NCI-H69 (cell line): ENCODE results near the gene BZW1.
"Not testable (repeated sequence)": the region's sequence is repeated elsewhere in the genome, so short reads cannot be mapped to it uniquely, and the experiment has no call there.

Experiments
- DNase-seq: peaks from one replicate; lab custom pipeline; 2025; lab: John Stamatoyannopoulos, UW

Gene BZW1

DNA sequence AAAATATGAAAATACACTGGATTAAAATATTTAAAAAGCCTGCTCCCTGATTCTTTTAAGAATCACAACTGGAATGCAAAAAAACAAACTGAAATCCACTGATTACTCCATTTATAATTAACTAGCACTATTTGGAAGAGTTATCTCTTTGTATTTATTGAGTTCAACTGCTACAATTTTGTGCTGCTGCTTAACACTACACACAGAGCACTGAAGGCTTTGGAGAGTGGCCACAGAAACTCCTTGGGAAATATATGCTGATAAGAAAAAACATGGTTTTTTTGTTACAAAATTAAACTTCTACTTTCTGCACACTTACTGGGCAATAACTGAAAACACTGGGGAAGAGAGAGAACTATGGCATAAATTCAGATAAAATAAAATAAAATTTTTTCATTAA, 19.8 kb upstream of the BZW1 start:
- no peak for DNase-seq

DNA sequence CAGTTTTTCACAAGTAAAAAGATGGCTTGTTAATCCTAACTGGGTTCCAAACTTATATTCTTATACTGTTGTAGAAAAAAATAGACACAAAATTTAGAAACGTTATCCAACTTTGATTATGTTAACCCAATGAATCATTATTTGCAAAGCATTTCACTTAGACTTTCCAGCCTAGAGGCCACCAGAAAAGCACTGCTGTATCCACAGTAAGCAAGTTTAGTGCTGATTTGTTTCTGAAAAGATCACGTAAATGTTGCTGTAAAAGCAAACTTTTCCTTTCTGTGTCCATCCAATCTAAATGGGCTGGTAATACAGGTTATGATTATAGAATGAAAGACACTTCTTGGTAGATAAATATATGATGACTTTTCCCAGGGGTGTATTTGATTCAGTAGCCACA, 17.6 kb upstream of the BZW1 start:
- DNase-seq, result no peak

DNA sequence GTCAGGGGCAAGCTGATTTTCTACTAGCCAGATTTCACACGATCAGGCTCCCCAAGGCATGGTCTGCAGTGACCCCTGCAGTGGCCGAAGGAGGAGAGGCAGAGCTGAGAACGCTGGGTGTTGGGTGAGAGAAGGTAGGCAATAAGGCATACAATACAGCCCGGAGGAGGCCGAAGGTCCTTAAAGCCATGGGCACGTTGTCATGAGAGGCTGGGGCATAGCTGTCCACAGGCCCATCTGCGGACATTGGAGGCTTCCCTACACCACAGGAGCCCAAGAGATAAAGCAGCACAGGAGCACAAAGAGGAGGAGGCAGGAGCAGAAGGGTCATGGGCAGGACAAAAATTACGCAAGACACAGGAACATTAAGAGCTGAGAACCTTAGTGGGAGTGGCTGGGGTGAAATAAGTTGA, 16.7 kb upstream of the BZW1 start:
- DNase-seq, result no peak

DNA sequence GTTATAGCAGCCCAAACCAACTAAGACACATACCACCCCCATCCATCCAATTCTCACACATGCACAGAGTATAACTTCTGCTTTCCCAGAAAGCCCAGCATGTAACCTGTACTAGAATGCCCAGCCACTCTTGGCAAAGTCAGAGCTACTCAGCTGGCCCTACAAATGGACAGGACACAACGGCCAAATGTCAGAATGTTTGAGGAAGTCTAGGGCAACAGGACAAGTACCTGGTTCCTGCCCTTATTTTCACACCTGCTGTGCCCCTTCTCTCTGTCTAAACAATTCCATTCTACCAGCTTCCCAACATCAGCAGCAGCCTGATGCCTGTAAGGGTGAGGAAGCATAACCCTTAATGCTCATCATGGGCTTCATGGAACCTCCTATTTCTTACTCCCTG, 15.1 kb upstream of the BZW1 start:
- DNase-seq, result no peak

DNA sequence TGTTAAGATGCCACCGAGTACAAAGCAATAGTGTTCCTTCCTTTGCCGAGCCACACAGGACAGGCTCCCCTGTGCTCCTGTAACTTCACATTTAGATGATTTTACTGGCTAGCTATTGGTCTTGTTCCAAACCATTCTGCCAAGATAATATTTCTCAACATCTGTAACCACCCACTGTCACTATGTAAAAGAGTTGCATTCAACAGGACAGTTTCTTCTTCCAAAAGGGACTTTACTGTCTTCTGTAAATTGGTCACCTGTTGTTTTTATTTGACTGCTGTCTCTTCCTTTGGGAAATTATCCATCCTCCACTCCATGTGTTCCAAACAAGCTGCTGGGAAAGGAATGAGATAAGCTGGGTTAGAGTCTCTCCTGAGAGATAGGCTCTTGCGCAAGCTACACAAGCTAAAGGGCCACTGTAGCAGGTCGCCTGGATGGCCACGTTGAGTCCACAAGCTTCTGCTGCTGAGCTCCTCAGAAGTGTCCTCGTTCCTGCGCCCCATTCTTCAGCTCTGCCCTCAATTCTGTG, 14.4 kb upstream of the BZW1 start:
- no peak for DNase-seq

DNA sequence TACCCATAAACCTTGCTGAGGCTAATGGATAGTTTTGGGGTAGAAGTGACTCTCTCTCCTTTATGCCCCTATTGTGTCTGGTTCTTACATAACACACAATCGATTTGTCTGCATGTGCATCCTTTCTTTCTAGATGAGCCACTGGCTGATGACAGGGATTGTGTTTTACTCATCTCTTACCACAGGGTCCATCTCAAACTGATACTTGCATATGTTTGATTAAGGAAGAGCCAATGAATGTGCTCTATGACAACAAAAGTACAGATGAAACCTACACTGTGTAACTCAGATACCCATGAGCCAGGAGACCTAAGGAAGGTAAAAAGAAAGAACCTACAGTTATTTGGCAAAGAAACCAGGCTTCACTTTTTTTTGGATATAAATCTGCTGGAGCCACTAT, 13.2 kb upstream of the BZW1 start:
- DNase-seq, result no peak

DNA sequence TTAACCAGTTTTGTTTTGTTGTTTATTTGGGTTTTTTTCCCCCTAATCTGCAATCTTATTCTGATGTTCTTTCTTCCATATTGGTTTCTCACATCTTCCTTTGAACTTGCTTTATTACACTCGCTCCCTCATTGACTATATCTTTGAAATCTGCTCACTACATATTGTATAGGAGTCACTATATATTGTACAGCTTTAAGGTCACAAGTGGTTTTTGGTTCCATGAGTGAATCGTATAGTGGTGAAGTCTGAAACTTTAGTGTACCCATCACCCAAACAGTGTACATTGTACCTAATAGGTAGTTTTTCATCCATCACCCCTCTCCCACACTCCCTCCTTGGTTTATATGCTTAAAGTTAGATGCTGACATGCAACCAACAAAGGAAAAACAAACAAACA, 11.3 kb upstream of the BZW1 start:
- DNase-seq, result no peak

DNA sequence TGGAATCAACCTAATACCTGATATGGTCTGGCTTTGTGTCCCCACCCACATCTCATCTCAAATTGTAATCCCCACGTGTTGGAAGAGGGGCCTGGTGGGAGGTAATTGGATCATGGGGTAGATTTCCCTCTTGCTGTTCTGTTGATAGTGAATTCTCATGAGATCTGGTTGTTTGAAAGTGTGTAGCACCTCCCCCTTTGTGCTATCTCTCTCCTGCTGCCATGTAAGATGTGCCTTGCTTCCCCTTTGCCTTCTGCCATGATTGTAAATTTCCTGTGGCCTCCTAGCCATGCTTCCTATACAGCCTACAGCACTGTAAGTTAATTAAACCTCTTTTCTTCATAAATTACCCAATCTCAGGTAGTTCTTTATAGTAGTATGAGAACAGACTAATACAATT, 10.3 kb upstream of the BZW1 start:
- DNase-seq, result not testable (repeated sequence)

DNA sequence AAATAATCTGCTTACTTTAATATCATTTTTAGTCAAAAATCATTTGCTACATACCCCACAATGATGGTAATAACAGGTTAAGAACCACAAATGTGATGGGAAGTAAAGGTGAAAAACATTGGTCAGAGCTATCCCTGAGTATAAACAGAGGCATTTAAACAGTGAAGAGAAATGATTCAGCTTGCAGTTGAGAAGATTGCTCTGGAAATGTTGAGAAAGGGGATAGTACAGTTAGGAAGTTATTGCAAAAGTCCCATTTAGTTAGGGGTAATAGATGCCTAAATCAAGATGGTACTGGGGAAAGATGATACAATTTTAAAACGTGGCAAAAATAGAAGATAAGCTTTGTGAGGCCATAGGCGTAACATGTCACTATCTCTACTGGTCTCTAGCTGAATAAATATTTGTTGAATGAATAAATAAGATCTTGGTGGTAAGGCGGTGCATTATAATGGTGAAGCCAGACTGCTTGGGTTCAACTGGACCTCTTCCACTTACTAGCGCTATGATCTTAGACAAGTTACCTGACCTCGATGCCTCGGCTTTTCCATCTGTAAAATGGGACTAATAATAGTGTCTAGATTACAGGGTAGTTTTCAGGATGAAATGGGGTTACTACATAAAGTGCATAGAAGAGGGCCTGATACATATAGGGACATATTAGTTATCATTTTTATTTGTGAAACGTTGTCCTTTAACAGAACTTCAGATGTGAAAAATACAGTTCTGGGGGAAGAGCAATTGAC, 2.0 kb upstream of the BZW1 start:
- DNase-seq, result no peak

DNA sequence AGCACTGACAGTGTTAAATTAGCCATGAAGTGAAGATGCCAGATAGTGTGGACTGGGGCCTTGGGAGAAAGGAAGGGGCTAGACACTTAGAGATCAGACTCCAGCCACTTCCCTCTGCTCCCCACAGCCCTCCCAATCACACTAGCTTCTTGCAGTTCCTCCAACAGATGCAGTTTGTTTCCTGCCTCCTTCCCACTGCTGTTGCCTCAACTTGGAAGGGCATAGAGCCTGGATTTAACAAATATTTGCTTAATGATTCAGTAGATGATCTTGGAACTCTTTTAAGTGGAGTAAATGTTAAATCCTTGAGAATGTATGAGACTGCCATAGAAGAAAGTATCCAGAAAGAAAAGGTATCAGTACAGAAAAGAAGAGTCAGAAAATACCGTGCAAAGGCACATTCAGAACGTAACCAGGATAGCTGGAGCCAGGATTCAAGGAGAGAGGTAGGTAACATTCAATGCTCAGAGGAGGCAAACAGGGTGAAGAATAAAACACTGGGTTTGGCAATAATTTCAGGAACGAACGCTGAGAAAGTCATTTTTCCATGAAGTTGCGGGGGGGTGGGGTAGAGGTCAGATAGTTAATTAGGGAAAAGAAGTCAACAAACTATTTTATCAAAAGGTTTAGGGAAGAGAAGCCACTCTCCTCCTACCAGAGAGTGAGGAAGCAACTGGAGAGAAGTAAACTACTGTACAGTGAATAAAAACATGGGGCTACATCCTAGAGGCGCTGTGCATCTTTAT, 1.3 kb upstream of the BZW1 start:
- no peak for DNase-seq

DNA sequence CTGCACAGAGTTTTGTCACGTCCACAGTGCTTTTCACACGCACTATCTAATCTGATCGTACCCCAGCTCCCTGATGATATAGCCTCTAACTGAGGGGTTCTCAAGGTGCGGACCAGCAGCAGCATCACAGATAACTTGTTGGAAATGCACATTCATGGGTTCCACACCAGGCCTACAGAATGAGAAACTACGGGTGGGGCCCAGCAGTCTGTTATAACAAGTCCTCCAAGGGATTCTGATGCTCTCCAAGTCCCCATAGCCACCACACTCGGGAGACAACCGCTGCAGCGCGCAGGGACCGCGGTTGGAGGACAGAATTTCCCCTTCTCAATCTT, 745 bp upstream of the BZW1 start:
- DNase-seq, result no peak

DNA sequence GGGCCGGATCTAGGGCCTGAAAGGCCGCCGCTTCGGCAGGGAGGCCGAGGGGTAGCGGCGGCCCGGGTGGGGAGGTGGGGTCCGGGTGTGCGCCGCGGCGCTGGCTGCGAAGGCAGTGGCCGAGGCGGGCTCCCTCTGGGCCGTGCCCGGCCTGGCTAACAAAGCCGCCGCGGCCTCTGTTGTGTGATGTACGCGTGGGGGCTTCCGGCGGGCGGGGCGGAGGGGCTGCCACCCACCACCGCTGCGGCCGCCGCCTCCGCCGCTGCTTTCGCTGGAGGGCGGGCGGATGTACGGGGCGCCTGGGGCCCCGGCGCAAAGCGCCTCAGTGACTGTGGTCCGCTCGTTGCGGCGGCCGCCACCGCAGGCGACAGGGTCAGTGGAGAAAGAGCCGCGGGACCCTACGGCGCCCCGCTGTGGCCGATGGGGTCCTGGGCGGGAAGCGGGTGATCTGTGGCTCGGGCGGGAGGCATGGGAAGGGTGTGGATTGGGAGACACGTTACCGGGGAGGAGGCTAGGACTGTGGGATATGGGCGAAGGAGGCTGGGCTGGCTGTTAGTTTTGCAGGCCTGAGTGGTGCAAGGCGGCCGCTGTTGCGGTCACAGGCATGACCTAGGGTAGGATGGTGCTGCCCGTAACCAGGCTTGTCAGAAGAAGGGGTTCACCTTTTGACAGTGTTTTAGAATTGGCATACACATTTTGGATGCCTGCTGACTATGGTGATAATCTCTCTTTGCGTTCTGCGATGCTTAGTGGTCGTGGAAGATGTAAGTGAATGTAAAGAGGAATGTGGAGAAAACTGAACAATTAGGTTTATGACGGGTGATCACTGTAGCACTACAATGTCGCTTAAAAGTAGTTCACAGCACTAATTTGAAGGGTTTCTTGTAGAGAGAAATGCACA, 662 bp downstream of the BZW1 start:
- peak; percentile 57 for DNase-seq

DNA sequence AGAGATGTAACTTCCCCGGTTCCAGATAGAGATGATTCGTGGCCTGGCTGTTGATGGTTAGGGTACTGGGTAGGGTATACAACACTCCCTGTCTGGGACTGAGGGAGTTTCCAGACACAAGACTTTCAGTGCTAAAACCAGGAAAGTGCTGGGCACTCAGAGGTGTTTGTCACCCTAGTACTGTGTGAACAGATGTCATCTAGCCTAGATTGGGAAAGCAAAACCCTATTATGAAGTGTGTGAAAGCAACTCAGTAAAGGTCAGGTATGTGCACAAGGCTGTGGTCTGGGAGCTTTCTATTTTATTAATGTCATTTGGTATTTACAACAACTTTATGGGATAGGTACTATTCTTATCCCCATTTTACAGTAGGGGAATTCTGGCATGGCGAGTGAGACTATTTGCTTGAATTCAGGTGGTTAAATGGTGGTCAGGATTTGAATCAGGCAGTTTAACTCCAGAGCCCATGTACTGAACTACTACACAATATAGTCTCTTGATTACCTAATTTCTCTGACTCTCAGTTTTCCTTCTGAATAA, 2.6 kb downstream of the BZW1 start:
- DNase-seq, result no peak

DNA sequence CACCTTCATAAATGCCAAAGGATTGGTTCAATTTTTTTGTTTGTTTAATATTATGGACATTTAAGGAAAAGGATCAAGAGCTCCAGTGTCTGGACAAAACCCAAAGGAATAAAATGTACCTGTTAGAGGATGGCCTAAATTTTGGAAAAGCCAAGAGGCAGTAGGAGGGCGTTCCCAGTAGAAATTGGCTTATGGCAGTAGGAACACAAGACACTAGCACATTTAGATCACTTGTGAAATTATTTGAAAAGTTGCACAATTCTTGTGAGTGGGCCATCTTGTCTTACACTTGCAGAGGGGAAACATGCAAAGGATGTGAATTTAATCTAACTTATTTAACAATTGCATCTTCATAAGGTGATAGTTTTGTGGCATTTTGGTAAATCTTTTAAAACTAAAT, 3.2 kb downstream of the BZW1 start:
- DNase-seq, result no peak

DNA sequence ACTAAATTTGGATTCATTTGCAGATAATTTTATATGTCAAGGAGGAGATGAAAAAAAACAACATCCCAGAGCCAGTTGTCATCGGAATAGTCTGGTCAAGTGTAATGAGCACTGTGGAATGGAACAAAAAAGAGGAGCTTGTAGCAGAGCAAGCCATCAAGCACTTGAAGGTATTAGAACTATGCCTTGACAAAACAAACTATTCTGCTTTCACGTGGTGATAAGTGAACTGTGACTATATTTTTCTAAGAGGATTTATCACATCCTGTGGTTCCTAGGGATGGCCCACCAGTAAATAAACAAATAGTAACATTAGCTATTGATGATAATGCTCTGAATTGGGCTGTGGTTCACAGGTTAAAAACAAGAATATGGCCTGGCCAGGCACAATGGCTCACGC, 7.0 kb downstream of the BZW1 start:
- not testable (repeated sequence) for DNase-seq

DNA sequence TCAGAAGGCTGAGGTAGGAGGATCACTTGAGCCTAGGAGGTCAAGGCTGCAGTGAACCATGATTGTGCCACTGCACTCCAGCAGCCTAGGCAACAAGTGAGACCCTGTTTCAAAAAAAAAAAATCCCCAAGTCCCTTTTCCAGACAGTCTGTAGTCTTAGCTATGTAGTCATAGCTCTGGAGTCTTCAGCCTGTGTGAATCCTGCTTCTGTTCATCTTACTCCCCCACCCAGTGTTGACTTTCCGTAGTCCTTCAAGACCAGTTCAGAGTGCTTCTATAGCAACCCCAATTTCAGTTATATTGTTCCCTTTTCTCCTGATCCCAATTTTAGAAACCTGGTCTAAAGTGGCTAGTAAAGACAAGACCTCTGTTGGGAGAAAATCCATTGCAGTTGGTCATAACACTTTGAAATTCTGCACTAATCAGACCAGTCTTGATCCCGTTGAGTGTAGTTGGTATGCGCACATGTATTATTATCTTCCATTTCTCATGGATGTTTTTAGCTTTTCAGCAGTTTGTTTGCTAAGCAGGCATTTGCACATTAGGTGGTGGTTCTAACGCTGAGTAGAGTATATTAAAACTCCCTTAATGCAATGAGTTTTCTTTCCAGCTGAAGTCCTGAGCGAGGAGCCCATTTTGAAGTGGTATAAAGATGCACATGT, 9.0 kb downstream of the BZW1 start:
- DNase-seq, result no peak

DNA sequence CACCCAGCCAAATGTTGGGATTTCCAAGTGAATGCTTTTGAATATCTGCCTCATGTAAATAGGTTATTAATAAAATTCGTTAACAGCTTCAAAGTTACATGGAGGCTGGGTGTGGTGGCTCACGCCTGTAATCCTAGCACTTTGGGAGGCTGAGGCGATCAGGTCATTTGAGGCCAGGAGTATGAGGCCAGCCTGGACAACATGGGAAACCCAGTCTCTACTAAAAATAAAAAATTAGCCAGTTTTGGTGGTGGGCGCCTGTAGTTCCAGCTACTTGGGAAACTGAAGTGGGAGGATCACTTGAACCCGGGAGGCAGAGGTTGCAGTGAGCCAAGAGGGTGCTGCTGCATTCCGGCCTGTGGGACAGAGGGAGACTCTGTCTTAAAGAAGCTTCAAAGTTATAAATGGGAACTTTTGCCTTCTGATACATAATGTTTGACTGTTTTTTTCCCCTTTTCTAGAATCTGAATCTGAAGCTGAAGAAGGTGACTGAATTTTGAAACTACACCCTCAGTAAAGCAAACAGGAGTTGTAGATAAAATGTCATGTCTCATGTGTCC, 10.1 kb downstream of the BZW1 start:
- DNase-seq, result no peak

DNA sequence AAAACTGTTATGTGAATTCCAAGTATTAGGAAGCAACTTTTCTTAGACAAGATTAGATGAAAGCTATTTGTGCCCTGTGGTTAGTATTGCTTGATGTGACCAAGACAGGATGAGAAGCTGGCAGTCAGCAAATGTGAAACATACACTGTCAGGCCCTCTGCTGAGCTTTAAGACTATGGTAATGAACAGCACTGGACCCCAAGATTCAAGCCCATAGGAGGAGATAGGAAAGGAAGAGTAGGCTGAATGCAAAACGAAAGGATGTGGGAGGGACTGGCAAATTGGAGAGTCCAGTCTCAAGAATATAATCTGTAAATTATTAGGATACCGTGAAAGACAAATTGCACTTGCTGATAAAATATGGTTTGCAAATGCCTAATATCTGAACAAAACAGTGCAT, 16.4 kb downstream of the BZW1 start:
- no peak for DNase-seq

DNA sequence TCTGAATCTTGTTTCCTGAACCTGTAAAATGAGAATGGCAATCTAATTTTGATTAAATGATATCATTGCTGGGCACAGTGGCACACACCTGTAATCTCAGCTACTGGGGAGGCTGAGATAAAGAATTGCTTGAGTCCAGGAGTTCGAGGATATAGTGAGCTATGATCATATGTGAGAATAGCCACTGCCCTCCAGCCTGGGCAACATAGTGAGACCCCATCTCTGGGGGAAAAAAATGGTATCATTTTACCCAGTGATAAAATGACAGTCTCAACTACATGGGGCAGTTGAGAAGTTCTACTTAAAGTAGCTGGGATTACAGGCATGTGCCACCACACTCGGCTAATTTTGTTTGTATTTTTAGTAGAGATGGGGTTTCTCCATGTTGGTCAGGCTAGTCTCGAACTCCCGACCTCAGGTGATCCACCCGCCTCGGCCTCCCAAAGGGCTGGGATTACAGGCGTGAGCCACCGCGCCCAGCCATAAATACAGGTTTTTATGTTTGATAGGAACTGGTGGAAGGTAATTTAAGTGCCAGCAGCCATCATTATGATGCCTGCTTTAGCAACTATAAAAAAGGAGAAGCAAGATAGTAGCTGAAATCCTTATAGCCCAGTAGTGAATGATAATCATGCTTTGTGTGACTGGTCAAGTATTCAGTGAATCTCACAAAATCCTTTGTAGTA, 17.0 kb downstream of the BZW1 start:
- DNase-seq, result no peak

DNA sequence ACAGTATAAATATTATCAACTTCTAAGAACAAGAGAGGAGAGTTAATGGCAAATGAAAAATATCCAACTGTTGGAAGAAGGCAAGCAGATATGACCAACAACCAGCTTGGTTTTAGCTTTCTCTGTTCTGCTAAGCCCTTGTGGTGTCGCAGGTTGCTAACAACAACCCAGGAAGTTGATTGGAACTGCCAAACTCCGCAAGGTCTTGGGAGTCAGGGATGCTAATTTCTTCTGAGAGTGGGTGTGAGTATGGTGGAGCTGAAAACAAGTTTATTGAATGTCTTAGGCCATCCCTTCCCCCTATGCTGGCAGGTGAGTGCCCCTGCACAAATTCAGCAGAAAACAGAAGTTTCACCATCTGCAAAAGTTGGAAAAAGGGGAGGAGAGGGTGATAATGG, 17.5 kb downstream of the BZW1 start:
- DNase-seq, result no peak

DNA sequence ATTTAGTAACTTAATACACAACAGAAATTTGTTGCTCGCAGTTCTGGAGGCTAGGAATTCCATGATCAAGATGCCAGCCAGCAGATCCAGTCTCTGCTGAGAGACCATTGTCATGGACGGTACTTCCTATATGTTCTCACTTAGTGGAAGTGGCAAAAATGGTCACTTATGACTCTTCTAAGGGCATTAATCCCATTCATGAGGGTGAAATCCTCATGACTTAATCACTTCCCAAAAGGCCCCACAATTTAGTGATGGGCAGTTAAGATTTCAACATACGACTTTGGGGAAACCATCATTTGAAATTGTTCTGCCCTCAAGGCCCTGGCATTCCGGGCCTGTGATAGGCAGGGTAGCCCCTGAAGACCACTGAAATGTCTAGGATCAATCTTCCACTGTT, 23.0 kb downstream of the BZW1 start:
- DNase-seq, result no peak
